B cell (primary cell): ENCODE data around the gene INSIG2. TPM values are rescaled to one million over a fixed set of nuclear protein-coding genes. Genes with fewer than 3 reads are reported as not detected.
A peak's percentile ranks its signal among the peaks of the same experiment; 100 is the strongest.

Experiments used
- ATAC-seq: fragments of 200-7000 bp; cut with Tn5 transposase; one replicate; pipeline ENCODE4 v1.10.0; 2021; ENCODE audit warnings: low read depth, mild to moderate bottlenecking, moderate number of reproducible peaks, moderate library complexity
- CTCF ChIA-PET: fragments of 350-600 bp; sonication (Branson Sonifier 250); formaldehyde crosslinking; loops from one replicate; lab custom pipeline; 2021; ENCODE audit warnings: antibody characterized with exemption, inconsistent platforms; lab: Charles Lee
- POLR2A ChIA-PET: fragments of 350-600 bp; sonication (Branson Sonifier 250); formaldehyde crosslinking; loops from one replicate; lab custom pipeline; 2021; ENCODE audit warnings: antibody characterized with exemption; lab: Charles Lee
- DNase-seq: peaks from one replicate; pipeline ENCODE4 v3.0.0; 2013
- H2AFZ ChIP-seq: 2 replicates; pipeline ENCODE4 v1.6.1; 2012; ENCODE audit warnings: mild to moderate bottlenecking, low read depth, low read length; ENCODE audit not compliant: insufficient read depth, poor library complexity, severe bottlenecking
- H3K27ac ChIP-seq, 2 donors: 1 replicate in 1 of 2; 2 replicates in 1 of 2; pipeline ENCODE4 v1.5.1; 2012 to 2013; ENCODE audit warnings: low read length in 2 of 2, mild to moderate bottlenecking in 2 of 2, moderate library complexity in 1 of 2
- H3K27me3 ChIP-seq, 4 experiments: fragments of 200-600 bp in 1 of 4; sonication (generic) in 1 of 4; replicated peaks in 1 of 4; 1 replicate in 2 of 4; 2 replicates in 2 of 4; pipeline versions ENCODE4 v1.6.1 to v1.7.0; 2013 to 2016; ENCODE audit warnings: low read length in 3 of 4, mild to moderate bottlenecking in 2 of 4, mixed read lengths in 1 of 4, moderate library complexity in 1 of 4; ENCODE audit not compliant: insufficient read depth in 4 of 4, control insufficient read depth in 3 of 4; ENCODE audit errors: control extremely low read depth in 1 of 4
- H3K36me3 ChIP-seq, 2 experiments: replicated peaks in 1 of 2; 1 replicate in 1 of 2; 2 replicates in 1 of 2; pipeline versions ENCODE4 v1.6.1 to v1.7.1; 2013; ENCODE audit warnings: low read length in 1 of 2; ENCODE audit not compliant: insufficient read depth in 2 of 2, control insufficient read depth in 1 of 2; ENCODE audit errors: control extremely low read depth in 1 of 2, extremely low read depth in 1 of 2
- H3K4me1 ChIP-seq, 2 donors: fragments of 200-600 bp in 1 of 2; sonication (generic) in 1 of 2; 1 replicate in 1 of 2; 2 replicates in 1 of 2; pipeline versions ENCODE4 v1.5.1 to v1.6.1; 2013 to 2017; ENCODE audit warnings: low read length in 2 of 2; ENCODE audit not compliant: control insufficient read depth in 2 of 2, insufficient read depth in 2 of 2
- H3K4me2 ChIP-seq: replicated peaks from 2 replicates; pipeline ENCODE3; 2012; ENCODE audit warnings: mild to moderate bottlenecking, low read depth, low read length; ENCODE audit not compliant: poor library complexity, severe bottlenecking
- H3K4me3 ChIP-seq, 5 experiments: fragments of 200-600 bp in 1 of 5; sonication (generic) in 1 of 5; 1 replicate in 3 of 5; 2 replicates in 2 of 5; pipeline versions ENCODE4 v1.5.1 to v1.7.0; 2011 to 2016; ENCODE audit warnings: low read length in 4 of 5, mild to moderate bottlenecking in 4 of 5, low read depth in 2 of 5, control low read depth in 1 of 5, moderate library complexity in 1 of 5; ENCODE audit not compliant: insufficient read depth in 1 of 5; ENCODE audit errors: control extremely low read depth in 1 of 5, extremely low read depth in 1 of 5
- H3K79me2 ChIP-seq: fragments of 200-600 bp; sonication (generic); one replicate; pipeline ENCODE4 v1.6.0; 2016; ENCODE audit warnings: low read length; ENCODE audit not compliant: control insufficient read depth, insufficient read depth
- H3K9ac ChIP-seq: fragments of 200-600 bp; sonication (generic); 2 replicates; pipeline ENCODE4 v1.6.1; 2017; ENCODE audit warnings: mild to moderate bottlenecking, low read length, moderate library complexity
- H3K9me3 ChIP-seq, 3 donors: one replicate each; pipeline versions ENCODE4 v1.6.1 to v1.7.1; 2013; ENCODE audit warnings: low read length in 2 of 3; ENCODE audit not compliant: control insufficient read depth in 2 of 3, insufficient read depth in 1 of 3; ENCODE audit errors: control extremely low read depth in 1 of 3
- H4K20me1 ChIP-seq: 2 replicates; pipeline ENCODE4 v1.6.0; 2012; ENCODE audit warnings: mild to moderate bottlenecking, low read length; ENCODE audit not compliant: insufficient read depth, control insufficient read depth, poor library complexity, severe bottlenecking
- H3K27ac Mint-ChIP-seq: one replicate; pipeline ENCODE4 v1.8.0; 2021; ENCODE audit warnings: mixed read lengths
- H3K27me3 Mint-ChIP-seq: one replicate; pipeline ENCODE4 v1.8.0; 2021; ENCODE audit warnings: mixed read lengths
- H3K4me1 Mint-ChIP-seq: one replicate; pipeline ENCODE4 v1.8.0; 2021; ENCODE audit warnings: mixed read lengths
- H3K4me3 Mint-ChIP-seq: one replicate; pipeline ENCODE4 v1.8.0; 2021; ENCODE audit warnings: mixed read lengths
- H3K9me3 Mint-ChIP-seq: one replicate; pipeline ENCODE4 v1.8.0; 2022; ENCODE audit warnings: mixed read lengths; ENCODE audit not compliant: insufficient read depth
- CTCF ChIP-seq: fragments of 200-600 bp; IDR thresholded peaks from one replicate; pipeline ENCODE4 v1.8.0; 2022; ENCODE audit warnings: antibody characterized with exemption, mild to moderate bottlenecking
- EZH2 ChIP-seq: IDR thresholded peaks from 2 replicates; pipeline ENCODE4 v1.6.1; 2012; ENCODE audit warnings: borderline replicate concordance, low read depth, mild to moderate bottlenecking, moderate library complexity, low read length; ENCODE audit not compliant: insufficient read depth, poor library complexity, severe bottlenecking
- WGBS: methylation state at CpG from one replicate; pipeline ENCODE4 v1.1.5; 2013; ENCODE audit warnings: missing lambda C conversion rate; ENCODE audit not compliant: insufficient coverage; 5-methylcytosine and 5-hydroxymethylcytosine counted together
- intact Hi-C: fragments of 100-400 bp; cut with micrococcal nuclease; formaldehyde crosslinking; loops from one replicate; pipeline ENCODE4 v1.10.0; 2022
- polyA plus RNA-seq: library from polyadenylated mRNA; depleted of rRNA; stranded (reverse); fragments of >200 nt; gene quantifications from 2 replicates; pipeline ENCODE4 v1.2.3, GENCODE V29; 2012
- total RNA-seq, 2 donors: library from RNA; stranded (reverse); fragments of 120-200 nt in 1 of 2; gene quantifications; 1 replicate in 1 of 2; 2 replicates in 1 of 2; pipeline versions ENCODE4 v1.2.3 to v1.2.4, GENCODE V29; 2013 to 2022

INSIG2 gene
- total and polyA plus RNA-seq, 2 donors (not counting 1 experiment from before 2014, with no cell fraction given): 14.2 to 29.5 TPM

GRCh38 chr2:118059919-118060478 lies 28.3 kb upstream of the INSIG2 start:
- Histone ChIP-seq H2AFZ (peak overlapping the region; percentile 37), H3K9me3 (no peaks in the 10 kb centered on the region), H3K36me3 (no peaks in the 10 kb centered on the region), H3K79me2 (no peaks in the 10 kb centered on the region), H3K4me3 (no peak overlapping the region), H3K27me3 (peaks cover 0 to 5% (median 0%) of the 10 kb centered on the region in 4 experiments), H3K4me2 (peak overlapping the region; percentile 31), H3K4me1 (peaks cover 47 to 58% of the 10 kb centered on the region in 2 donors), H3K9ac (peak overlapping the region; percentile 18), H3K27ac (peak overlapping the region in 1 of 2 donors; percentile 9), H4K20me1 (no peaks in the 10 kb centered on the region)
- WGBS: 0% methylated on average over 2 of the region's 4 CpGs
- intact Hi-C loops: loop anchor here (5.0 kb wide), 1 partner anchor 162 kb away; no protein-coding TSS in a partner anchor
- DNase-seq (peak; percentile 18), ATAC-seq (no peak)
- no peaks in the 10 kb centered on the region for H3K9me3 Mint-ChIP-seq
- no peak for TF ChIP-seq CTCF
- TF ChIP-seq EZH2: no peak
- H3K27ac Mint-ChIP-seq: peak overlapping the region; percentile 87
- peaks cover 4% of the 10 kb centered on the region for H3K27me3 Mint-ChIP-seq
- ChIA-PET POLR2A (interaction anchor here (1.2 kb wide), 1 partner anchor 13 kb away, joined by 4 read pairs; no protein-coding TSS in a partner anchor), CTCF (interaction anchor here (1.1 to 24.7 kb wide), 14 partner anchors 11 to 805 kb away, joined by 3 to 784 read pairs (median 7); partner anchors contain the start of genes CCDC93 and INSIG2)
- H3K4me3 Mint-ChIP-seq: peak overlapping the region; percentile 42
- H3K4me1 Mint-ChIP-seq: peaks cover 56% of the 10 kb centered on the region
